T-helper 1 cell treated with Interleukin-12 subunit alpha and Interleukin-12 subunit beta and Interleukin-4 antibody, amounts not matched to agents 30 μg/mL and 1 μg/mL, for 36 hours (primary cell): ENCODE data around the gene HES5.
A peak's percentile ranks its signal among the peaks of the same experiment; 100 is the strongest.
"Not testable (repeated sequence)": the region's sequence is repeated elsewhere in the genome, so short reads cannot be mapped to it uniquely, and the experiment has no call there.

Experiments
- H3K27ac Mint-ChIP-seq: one replicate; pipeline ENCODE4 v1.8.0; 2021; ENCODE audit warnings: mild to moderate bottlenecking, mixed read lengths
- H3K27me3 Mint-ChIP-seq: one replicate; pipeline ENCODE4 v1.8.0; 2021; ENCODE audit warnings: low read depth, mixed read lengths
- H3K36me3 Mint-ChIP-seq: one replicate; pipeline ENCODE4 v1.8.0; 2021; ENCODE audit warnings: low read depth, mixed read lengths
- H3K4me1 Mint-ChIP-seq: one replicate; pipeline ENCODE4 v1.8.0; 2021; ENCODE audit warnings: low read depth, mixed read lengths
- H3K4me3 Mint-ChIP-seq: one replicate; pipeline ENCODE4 v1.8.0; 2021; ENCODE audit warnings: mild to moderate bottlenecking, moderate library complexity, mixed read lengths
- H3K9me3 Mint-ChIP-seq: one replicate; pipeline ENCODE4 v1.8.0; 2021; ENCODE audit warnings: mixed read lengths

Gene HES5, protein sequence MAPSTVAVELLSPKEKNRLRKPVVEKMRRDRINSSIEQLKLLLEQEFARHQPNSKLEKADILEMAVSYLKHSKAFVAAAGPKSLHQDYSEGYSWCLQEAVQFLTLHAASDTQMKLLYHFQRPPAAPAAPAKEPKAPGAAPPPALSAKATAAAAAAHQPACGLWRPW

GRCh38 chr1:2529784-2530512, at the start of gene HES5:
Gene HES5, minus strand, starts transcription at chr1:2530263. Its CDS starts 99 bp downstream, at chr1:2530164.
- Mint-ChIP-seq H3K4me1 (peaks cover 6% of the 10 kb centered on the region), H3K36me3 (peaks cover 2% of the 10 kb centered on the region), H3K27me3 (peaks cover 29% of the 10 kb centered on the region), H3K4me3 (peak within 1 kb of the TSS; percentile 68), H3K9me3 (no peaks in the 10 kb centered on the region), H3K27ac (no peak within 1 kb of the TSS)

DNA sequence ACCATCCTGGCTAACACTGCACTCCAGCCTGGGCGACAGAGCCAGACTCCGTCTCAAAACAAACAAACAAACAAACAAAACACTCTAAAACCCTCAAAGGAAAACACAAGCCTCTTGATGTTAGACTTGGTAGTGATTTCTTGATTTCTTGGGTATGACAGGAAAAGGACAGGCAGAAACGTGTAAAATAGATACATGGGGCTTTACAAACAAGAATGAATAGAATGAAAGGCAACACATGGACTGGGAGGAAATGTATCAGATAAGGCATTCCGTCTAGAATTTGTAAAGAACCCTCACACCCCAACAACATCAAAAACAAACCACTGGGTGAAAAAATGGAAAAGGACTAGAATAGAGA, 48.7 kb upstream of the HES5 start:
- peak overlapping the region; percentile 98 for H3K27ac Mint-ChIP-seq
- H3K9me3 Mint-ChIP-seq, result peaks cover 6% of the 10 kb centered on the region
- no peaks in the 10 kb centered on the region for H3K27me3 Mint-ChIP-seq
- H3K4me1 Mint-ChIP-seq, result peaks cover 53% of the 10 kb centered on the region
- peaks cover 17% of the 10 kb centered on the region for H3K36me3 Mint-ChIP-seq
- H3K4me3 Mint-ChIP-seq, result peak overlapping the region; percentile 60

DNA sequence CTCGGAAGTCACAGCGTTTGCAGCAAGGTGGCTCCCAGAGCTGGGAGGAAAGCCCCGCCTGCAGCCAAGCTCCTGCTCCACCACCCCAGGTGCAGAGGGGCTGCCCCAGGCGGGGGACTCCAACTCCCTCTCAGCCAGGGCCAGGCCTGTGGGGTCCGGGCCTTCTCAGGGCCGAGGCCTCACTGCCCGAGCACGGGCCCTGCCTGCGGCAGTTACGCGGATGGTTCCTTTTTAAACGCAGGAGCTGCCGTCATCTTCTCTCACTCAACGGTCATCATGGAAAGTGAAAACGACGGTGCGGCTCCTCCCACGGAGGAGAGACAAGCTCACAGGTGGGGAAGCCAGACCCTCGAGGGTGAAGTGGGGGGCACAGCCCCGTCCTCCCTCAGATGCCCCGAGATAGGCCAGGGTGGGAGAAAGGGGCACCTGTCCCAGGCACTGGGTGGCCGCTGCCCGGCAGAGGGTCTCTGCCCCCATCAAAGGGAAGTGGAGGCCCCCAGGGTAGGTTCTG, 47.6 kb upstream of the HES5 start:
- H3K27ac Mint-ChIP-seq, result peak overlapping the region; percentile 98
- peak overlapping the region; percentile 70 for H3K4me3 Mint-ChIP-seq
- H3K27me3 Mint-ChIP-seq, result not testable (repeated sequence)
- peaks cover 17% of the 10 kb centered on the region for H3K9me3 Mint-ChIP-seq
- H3K36me3 Mint-ChIP-seq, result peaks cover 26% of the 10 kb centered on the region
- peaks cover 49% of the 10 kb centered on the region for H3K4me1 Mint-ChIP-seq

DNA sequence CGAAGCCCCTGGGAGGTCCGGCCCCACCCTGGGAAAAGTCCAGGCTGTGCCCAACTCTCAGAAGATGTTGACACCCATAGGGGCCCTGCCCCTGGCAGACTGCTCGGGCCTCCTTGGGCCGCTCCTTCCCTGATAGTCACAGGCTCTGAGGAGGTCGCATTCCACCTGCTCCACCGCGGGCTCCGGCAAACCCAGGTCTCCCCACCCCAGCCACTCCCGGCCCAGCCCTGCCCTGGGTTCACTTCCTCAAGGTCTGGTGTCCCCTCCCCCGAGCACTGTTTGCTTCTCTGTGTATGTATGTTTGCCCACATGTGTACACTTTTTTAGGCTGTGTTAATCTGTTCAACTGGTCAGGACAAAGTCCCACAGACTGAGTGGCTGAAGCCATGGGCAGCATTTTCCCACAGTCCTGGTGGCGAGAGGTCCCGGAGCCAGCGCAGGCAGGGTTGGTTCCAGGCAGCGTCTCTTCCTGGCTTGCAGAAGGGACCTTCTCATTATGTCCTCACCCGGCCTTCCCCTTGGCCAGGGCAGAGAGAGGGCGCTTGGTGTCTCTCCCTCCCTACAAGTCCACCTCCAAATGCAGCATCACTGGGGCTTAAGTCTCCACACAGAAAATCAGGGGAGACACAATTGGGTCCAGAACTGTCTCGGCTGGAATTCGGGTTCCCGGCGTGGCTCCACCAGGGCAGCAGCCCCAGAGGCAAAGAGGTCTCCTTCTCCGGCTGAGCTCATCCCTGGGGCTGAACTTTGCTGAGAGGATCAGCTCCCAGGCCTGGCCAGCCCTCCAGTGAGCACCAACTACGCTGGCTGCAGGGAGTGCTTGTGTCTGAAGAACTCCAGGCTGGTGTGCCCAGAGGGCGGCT, 46.0 kb upstream of the HES5 start:
- peaks cover 23% of the 10 kb centered on the region for H3K9me3 Mint-ChIP-seq
- no peak overlapping the region for H3K4me3 Mint-ChIP-seq
- H3K27me3 Mint-ChIP-seq, result no peaks in the 10 kb centered on the region
- H3K36me3 Mint-ChIP-seq, result peaks cover 22% of the 10 kb centered on the region
- H3K4me1 Mint-ChIP-seq, result peaks cover 42% of the 10 kb centered on the region
- H3K27ac Mint-ChIP-seq, result peak overlapping the region; percentile 73

- H3K9me3 Mint-ChIP-seq, result peaks cover 27% of the 10 kb centered on the region
- H3K27ac Mint-ChIP-seq, result no peak overlapping the region
- H3K27me3 Mint-ChIP-seq, result no peaks in the 10 kb centered on the region
- peaks cover 27% of the 10 kb centered on the region for H3K36me3 Mint-ChIP-seq
- peaks cover 33% of the 10 kb centered on the region for H3K4me1 Mint-ChIP-seq
- no peak overlapping the region for H3K4me3 Mint-ChIP-seq
These were observed 44.3 kb upstream of the HES5 start for GRCh38 chr1:2574350-2574749.

DNA sequence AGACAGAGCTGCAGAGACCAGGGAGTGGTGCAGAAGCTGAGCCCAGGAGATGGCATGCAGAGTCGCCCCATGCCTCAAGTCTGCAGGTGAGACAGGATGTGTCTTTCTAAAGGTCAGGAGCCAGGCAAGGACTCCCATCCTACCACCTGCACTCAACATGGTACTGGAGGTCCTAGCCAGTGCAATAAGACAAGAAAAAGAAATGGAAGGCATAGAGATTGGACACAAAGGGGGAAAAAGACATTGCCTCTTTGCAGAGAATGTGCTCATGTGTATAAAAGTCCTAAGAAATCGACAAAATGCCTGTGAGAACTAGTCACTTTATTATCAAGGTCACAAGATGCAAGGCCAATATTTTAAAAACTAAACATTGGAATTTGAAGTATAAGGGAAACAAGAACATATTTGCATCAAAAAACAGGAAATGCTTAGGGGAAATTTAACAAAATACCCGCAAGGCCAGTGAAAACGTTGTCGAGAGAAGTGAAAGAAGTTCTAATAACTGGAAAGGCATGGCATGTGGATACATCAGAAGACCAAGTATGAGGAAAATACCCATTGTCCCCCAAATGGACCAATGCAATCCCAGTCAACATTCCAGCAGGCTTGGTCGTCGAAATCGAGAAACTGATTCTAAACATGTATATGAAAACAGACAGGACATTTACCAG, 43.3 kb upstream of the HES5 start:
- H3K4me3 Mint-ChIP-seq, result no peak overlapping the region
- H3K27ac Mint-ChIP-seq, result no peak overlapping the region
- H3K9me3 Mint-ChIP-seq, result peaks cover 27% of the 10 kb centered on the region
- H3K4me1 Mint-ChIP-seq, result peaks cover 25% of the 10 kb centered on the region
- H3K27me3 Mint-ChIP-seq, result no peaks in the 10 kb centered on the region
- H3K36me3 Mint-ChIP-seq, result peaks cover 23% of the 10 kb centered on the region

- peaks cover 17% of the 10 kb centered on the region for H3K4me1 Mint-ChIP-seq
- no peak overlapping the region for H3K4me3 Mint-ChIP-seq
- peaks cover 23% of the 10 kb centered on the region for H3K36me3 Mint-ChIP-seq
- H3K27me3 Mint-ChIP-seq, result no peaks in the 10 kb centered on the region
- H3K27ac Mint-ChIP-seq, result no peak overlapping the region
- H3K9me3 Mint-ChIP-seq, result peaks cover 27% of the 10 kb centered on the region
These were observed 41.3 kb upstream of the HES5 start for GRCh38 chr1:2571348-2571747.

GRCh38 chr1:2570332-2570731, 40.3 kb upstream of the HES5 start:
- Mint-ChIP-seq H3K4me1 (peaks cover 9% of the 10 kb centered on the region), H3K27me3 (no peaks in the 10 kb centered on the region), H3K9me3 (peaks cover 27% of the 10 kb centered on the region), H3K36me3 (peaks cover 23% of the 10 kb centered on the region), H3K27ac (no peak overlapping the region), H3K4me3 (no peak overlapping the region)

DNA sequence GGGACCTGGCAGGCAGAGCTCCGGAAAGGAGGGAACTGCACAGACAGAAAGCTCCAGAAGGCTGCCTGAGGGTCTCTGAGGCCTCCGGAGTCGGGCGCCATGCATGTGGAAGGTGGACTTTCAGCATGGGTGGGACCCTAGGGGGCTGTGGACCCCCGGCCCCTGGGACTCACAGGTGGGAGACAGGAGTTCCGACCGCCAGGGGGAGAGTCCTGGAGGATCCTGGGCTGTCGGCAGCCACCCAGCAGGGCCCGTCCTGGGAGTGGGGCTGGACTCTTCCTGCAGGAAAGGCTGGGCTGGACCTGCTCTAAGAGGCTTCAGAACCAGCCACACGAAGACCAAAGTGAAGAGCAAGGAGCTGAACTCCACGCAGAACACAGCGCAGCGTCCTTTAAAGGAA, 39.6 kb upstream of the HES5 start:
- not testable (repeated sequence) for H3K4me1 Mint-ChIP-seq, H3K27ac Mint-ChIP-seq, H3K27me3 Mint-ChIP-seq, H3K4me3 Mint-ChIP-seq
- peaks cover 23% of the 10 kb centered on the region for H3K36me3 Mint-ChIP-seq
- H3K9me3 Mint-ChIP-seq, result peaks cover 27% of the 10 kb centered on the region

DNA sequence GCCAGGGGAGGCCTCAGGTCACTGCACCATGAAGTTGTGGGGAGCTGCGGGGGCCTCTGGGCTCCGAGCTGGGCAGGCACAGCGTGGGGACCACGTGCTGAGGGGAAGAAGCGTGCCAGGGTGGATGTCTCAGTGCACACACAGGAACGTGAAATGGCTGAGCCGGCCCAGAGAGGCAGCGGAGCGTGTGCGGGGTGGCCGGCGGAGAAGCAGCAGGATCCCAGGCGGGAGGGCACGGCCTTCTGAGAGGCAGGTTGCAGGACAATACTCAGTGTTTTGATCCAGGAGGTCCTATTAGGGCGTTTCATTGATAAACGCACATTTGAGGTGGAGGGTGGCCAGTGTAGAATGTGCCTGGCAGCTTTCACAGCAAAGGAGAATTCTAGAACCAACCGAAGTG, 39.0 kb upstream of the HES5 start:
- H3K27ac Mint-ChIP-seq, result no peak overlapping the region

DNA sequence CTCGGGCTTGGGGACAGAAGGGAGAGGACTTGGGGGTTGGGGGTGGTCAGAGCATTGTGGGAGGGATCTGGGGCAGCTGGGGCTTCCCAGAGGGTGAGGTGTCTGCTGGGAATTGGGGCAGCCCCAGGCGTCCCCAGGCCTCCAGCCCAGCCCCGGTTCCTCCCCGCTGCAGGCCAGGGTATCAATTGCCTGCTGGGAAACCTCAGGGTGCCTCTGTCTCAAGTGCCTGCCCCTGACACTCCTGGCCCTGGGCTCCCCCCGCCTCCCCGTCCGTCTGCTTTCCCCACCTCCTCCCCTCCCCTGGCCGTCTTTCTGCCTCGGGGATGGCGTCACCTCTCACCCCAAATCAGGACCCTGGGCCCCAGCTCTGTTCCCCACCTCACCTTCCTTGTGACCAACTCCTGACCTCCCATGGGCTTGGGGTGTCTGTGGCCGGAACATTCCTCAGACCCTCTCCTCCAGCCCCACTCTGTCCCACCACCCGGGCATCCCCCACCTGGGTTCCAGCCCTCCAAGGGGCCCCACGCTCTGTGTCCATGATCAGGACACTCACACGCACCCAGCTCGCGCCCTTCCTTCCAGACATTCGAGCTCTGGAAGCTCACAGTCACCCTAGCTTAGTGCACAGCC, 38.2 kb upstream of the HES5 start:
- H3K27ac Mint-ChIP-seq, H3K27me3 Mint-ChIP-seq, H3K4me1 Mint-ChIP-seq, H3K4me3 Mint-ChIP-seq: not testable (repeated sequence)
- peaks cover 14% of the 10 kb centered on the region for H3K36me3 Mint-ChIP-seq
- peaks cover 16% of the 10 kb centered on the region for H3K9me3 Mint-ChIP-seq

More for the DNA sequence above, 39.0 kb upstream of the HES5 start:
- Mint-ChIP-seq H3K9me3 (peaks cover 24% of the 10 kb centered on the region), H3K4me3 (no peak overlapping the region), H3K4me1 (peaks cover 7% of the 10 kb centered on the region), H3K27me3 (no peaks in the 10 kb centered on the region), H3K36me3 (peaks cover 21% of the 10 kb centered on the region)

GRCh38 chr1:2567083-2567679, 37.1 kb upstream of the HES5 start:
- H3K36me3 Mint-ChIP-seq, result peaks cover 7% of the 10 kb centered on the region

DNA sequence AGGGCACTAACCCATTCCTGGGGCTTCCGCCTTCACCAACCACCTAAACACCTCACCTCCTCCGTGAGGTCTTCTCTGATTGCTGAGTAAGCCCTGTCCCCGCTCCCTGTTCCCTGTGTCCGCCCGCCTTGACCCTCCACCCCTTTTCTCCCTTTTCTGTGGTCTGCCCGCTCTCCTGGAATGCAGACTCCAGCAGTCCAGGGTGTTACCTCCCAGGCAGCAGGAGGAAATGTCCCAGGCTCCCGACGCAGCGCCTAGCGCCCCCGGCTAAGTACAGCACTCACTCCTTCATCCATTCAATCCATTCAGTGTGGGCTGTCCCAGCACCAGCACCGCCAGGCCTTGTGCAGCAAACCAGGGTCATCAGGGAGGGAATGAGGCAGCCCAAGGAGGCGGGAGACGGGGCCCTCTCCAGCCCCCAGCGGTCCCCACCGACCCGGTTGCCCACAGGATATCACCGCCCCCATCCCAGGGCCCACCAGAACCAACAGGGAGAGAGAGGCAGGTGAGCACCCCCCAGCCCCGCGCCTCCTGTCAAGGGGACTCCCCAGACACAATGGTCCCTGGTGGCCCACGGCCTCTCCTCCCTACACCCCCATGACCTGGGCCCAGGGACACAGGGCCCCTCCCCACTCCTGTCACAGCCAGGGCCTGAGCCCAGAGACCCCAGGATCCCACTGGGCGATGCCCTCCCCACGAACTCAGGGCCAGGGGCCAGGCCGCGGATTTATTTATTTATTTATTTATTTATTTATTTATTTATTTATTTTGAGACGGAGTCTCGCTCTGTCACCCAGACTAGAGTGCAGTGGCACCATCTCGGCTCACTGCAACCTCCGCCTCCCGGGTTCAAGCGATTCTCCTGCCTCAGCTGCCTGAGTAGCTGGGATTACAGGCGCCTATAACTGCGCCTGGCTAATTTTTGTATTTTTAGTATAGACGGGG, 36.3 kb upstream of the HES5 start:
- Mint-ChIP-seq H3K4me1 (no peaks in the 10 kb centered on the region), H3K9me3 (peaks cover 6% of the 10 kb centered on the region), H3K27ac (no peak overlapping the region), H3K4me3 (no peak overlapping the region), H3K27me3 (no peaks in the 10 kb centered on the region), H3K36me3 (peaks cover 10% of the 10 kb centered on the region)

More at GRCh38 chr1:2567083-2567679, 37.1 kb upstream of the HES5 start:
- Mint-ChIP-seq H3K9me3 (peaks cover 6% of the 10 kb centered on the region), H3K27me3 (no peaks in the 10 kb centered on the region), H3K4me3 (no peak overlapping the region), H3K4me1 (no peaks in the 10 kb centered on the region), H3K27ac (no peak overlapping the region)
